Measurements from ENCODE around the gene SIX5.

The SIX5 gene

DNA sequence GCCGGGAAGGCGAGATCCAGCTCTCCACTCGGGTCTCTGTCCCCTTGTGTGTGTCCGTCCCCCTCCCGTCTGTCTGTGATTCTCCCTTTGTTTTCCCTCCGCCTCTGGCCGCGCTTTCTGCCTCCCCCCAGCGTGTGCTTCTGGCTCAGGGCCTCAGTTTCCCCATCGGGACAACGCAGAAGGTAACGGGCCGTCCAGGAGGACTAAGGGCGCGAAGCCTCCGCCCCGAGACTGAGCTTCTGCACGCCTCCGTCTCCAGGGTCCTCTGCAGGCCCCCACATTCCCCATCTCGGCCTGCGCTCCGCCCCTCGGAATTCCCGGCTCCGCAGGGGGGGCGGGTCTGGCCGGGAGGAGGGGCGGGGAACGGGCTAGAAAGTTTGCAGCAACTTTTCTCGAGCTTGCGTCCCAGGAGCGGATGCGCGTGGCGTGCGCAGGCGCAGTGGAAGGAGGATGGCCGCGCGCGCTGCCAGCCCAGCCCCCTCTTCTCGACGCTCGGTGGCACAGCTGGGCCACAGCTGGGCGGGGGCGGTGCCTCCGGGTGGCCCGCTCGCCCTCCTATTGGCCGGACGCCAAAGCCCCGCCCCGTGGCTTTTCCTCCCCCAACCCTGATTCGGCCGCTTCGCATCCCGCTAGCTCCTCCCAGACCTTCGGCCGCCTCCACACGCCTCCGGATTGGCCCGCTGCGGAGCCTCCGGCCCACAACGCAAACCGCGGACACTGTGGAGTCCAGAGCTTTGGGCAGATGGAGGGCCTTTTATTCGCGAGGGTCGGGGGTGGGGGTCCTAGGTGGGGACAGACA lies at the start of gene SIX5:
Gene SIX5 (minus strand): TSS at position 269 of the 799 bp plus-strand sequence. CDS start 408 bp downstream, outside the sequence.
- TF ChIP-seq, protein P1, sequence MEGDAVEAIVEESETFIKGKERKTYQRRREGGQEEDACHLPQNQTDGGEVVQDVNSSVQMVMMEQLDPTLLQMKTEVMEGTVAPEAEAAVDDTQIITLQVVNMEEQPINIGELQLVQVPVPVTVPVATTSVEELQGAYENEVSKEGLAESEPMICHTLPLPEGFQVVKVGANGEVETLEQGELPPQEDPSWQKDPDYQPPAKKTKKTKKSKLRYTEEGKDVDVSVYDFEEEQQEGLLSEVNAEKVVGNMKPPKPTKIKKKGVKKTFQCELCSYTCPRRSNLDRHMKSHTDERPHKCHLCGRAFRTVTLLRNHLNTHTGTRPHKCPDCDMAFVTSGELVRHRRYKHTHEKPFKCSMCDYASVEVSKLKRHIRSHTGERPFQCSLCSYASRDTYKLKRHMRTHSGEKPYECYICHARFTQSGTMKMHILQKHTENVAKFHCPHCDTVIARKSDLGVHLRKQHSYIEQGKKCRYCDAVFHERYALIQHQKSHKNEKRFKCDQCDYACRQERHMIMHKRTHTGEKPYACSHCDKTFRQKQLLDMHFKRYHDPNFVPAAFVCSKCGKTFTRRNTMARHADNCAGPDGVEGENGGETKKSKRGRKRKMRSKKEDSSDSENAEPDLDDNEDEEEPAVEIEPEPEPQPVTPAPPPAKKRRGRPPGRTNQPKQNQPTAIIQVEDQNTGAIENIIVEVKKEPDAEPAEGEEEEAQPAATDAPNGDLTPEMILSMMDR (IDR thresholded peaks at IDR 0.05; ENCODE audit: low read depth, low read length, missing control alignments), result no peak
- H3K4me3 ChIP-seq (ENCODE audit: low read depth, low read length), result peak within 1 kb of the TSS; percentile 77
- DNase-seq (ENCODE audit: low read depth), result peak; percentile 92
- in situ Hi-C loops (cut with HindIII; ENCODE audit: low sequenced_read_pairs), result no loop called here

DNA sequence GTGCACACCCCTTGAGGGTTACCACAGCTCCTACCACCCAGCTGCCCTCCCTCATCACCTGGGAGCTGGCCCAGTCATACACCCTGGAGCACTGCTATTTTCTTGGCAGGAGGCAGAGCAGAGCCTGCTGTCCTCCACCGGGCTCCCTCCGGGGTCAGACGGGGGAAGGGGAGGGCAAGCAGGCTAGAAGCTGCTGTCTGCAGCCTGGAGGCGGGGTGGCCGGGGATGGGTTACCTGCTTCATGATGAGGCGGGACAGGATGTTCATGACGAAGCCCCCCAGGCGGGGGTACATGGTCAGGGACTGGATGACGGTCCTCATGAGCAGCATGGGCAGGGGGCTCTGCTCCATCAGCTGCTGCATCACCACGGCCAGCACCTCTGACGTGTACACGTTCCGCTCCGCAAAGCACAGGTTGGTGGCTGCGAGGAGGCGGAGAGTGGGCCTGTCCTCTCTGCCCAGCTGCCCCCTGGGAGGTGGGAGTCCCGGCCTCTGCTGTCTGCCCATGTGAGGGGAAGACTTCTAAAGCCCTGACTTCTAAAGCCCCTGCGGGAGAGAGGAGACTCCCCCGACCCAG lies 48.8 kb upstream of the SIX5 start:
- no peak for DNase-seq (ENCODE audit: low read depth)

DNA sequence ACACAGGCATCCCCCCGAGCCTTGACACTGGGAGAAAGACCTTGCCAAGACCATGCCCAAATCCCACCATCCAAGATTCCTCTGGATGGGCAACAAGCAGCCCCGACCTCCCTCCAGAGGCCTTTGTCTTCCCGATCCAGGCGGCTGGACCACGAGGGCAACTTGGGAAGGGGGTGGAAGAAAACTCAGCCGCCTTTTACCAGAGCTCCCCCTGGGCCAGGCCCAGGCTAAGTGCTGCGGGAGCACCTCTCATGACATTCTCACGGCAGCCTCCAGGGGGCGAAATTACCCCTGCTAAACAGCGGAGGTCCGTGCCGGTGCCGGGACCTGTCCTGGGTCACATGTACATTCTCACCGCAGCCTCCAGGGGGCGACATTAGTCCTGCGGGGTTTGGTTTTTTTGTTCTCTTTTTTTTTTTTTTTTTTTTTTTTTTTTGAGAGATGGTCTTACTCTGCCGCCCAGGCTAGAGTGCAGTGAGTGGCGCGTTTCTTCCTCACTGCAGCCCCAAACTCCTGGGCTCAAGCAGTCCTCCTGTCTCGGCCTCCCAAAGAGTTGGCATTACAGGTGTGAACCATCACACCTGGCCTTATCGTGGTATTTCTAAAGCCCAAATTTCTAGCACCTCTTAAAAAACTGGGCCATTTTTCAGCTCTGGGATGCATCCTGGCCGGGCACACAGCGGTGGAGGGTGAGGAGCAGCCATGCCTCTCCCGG lies 48.1 kb upstream of the SIX5 start:
- DNase-seq (ENCODE audit: low read depth), result peak; percentile 89
- TF ChIP-seq, protein P1 (IDR thresholded peaks at IDR 0.05; ENCODE audit: low read depth, low read length, missing control alignments), result peak; percentile 98
- no peak overlapping the region for H3K4me3 ChIP-seq (ENCODE audit: low read depth, low read length)
- in situ Hi-C loops (cut with HindIII; ENCODE audit: low sequenced_read_pairs), result no loop called here

More for the DNA sequence above, 48.8 kb upstream of the SIX5 start:
- TF ChIP-seq, protein P1 (IDR thresholded peaks at IDR 0.05; ENCODE audit: low read depth, low read length, missing control alignments), result no peak
- in situ Hi-C loops (cut with HindIII; ENCODE audit: low sequenced_read_pairs), result no loop called here
- H3K4me3 ChIP-seq (ENCODE audit: low read depth, low read length), result no peak overlapping the region

DNA sequence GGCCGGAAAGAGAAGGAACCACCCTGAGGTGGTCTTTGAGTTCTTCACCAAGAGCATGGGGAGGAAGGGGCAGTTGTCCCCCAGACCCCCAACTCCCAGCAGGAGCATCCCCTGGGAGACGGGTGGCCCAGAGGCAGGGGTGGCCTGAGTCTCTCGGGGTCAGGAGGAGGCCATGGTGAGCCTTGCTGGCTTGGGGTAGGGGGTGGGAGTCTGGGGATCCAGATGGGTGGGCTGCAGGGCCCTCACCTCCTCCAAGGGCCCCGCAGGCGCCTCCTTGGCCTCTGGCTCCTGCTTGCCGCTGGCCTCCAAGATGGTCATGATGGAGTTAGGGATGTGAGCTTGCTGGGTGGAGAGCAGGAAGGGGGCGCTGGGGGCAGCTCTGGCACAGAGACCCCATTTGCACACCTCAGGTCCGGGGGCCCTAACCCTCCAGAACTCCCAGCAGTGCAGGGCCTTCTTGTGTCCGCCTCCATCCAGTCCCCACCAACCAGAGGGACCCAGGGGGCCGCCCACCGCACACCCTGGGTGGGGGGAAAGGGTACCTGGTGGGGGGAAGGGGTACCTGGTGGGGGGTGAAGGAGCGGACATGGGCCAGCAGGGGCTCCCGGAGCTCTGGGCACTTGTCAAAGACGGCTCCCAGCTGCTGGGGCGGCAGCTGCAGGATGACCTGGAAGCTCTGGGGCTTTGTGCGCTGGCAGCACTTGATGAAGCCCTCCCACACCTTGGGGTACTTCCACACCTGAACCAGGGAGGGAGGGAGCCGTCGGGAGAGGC lies 47.4 kb upstream of the SIX5 start:
- in situ Hi-C loops (cut with HindIII; ENCODE audit: low sequenced_read_pairs), result no loop called here
- no peak for DNase-seq (ENCODE audit: low read depth)
- H3K4me3 ChIP-seq (ENCODE audit: low read depth, low read length), result no peak overlapping the region
- TF ChIP-seq, protein P1 (IDR thresholded peaks at IDR 0.05; ENCODE audit: low read depth, low read length, missing control alignments), result no peak

DNA sequence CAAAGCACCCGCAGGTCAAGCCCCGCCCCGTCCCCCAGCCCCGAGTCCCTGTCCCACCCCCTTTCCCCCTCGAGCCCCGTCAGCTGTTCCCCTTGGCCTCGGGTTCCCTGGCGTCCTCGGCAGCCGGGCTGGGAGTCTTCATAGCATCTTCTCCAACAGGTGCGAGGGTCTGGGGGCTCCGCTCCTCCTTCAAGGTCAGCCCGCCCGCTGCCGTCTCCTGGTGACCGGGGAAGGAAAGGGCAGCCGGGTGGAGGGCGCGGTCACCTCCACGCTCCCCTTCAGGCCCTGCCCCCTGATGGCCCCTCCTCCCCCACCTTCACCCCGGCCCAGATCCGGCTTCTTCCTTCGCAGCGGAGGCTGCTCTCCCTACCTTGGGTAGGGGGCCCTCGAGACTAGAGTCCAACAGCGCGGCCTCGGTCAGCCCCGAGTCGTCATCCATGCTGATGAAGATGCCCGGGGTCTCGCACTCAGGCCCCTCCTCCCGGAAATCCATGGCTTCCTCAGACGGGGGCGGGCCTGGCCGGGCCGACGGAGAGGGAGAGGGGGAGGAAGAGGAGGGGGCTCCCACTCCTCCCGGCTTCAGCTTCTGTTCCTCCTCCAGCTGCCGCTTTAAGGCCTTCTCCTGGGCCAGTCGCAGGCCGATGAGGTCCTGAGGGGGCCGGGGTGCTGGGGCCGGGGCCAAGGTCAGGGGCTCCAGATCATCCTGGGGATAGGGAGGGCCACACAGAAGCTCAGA lies 46.6 kb upstream of the SIX5 start:
- no peak for DNase-seq (ENCODE audit: low read depth)
- in situ Hi-C loops (cut with HindIII; ENCODE audit: low sequenced_read_pairs), result no loop called here
- TF ChIP-seq, protein P1 (IDR thresholded peaks at IDR 0.05; ENCODE audit: low read depth, low read length, missing control alignments), result no peak
- H3K4me3 ChIP-seq (ENCODE audit: low read depth, low read length), result no peak overlapping the region

All from astrocyte of the cerebellum (primary cell).